KOPT-K1 (cell line): ENCODE results near the gene FASN.

ENCODE experiments used
- H3K27ac ChIP-seq: fragments of 200-600 bp; sonication (generic); 2 replicates; pipeline ENCODE4 v1.5.1; 2016; ENCODE audit warnings: antibody characterized with exemption, mild to moderate bottlenecking, low read depth, low read length; ENCODE audit not compliant: poor library complexity, severe bottlenecking
- H3K36me3 ChIP-seq: fragments of 200-600 bp; sonication (generic); 2 replicates; pipeline ENCODE4 v1.5.1; 2017; ENCODE audit warnings: antibody characterized with exemption, mild to moderate bottlenecking, low read length, moderate library complexity; ENCODE audit not compliant: insufficient read depth
- H3K9me3 ChIP-seq: fragments of 200-600 bp; sonication (generic); 2 replicates; pipeline ENCODE4 v1.5.1; 2017; ENCODE audit warnings: antibody characterized with exemption, low read length, mild to moderate bottlenecking; ENCODE audit not compliant: insufficient read depth, poor library complexity, severe bottlenecking

FASN gene

GRCh38 chr17:82108961-82109475 is 11.0 kb upstream of the FASN start:
- H3K27ac ChIP-seq, result no peak overlapping the region
- no peaks in the 10 kb centered on the region for H3K36me3 ChIP-seq

GRCh38 chr17:82108496-82108945 is 10.5 kb upstream of the FASN start:
- Histone ChIP-seq H3K27ac (no peak overlapping the region), H3K9me3 (no peaks in the 10 kb centered on the region), H3K36me3 (no peaks in the 10 kb centered on the region)

More at GRCh38 chr17:82108961-82109475, 11.0 kb upstream of the FASN start:
- no peaks in the 10 kb centered on the region for H3K9me3 ChIP-seq

GRCh38 chr17:82108038-82108437 is 10.0 kb upstream of the FASN start:
- Histone ChIP-seq H3K36me3 (no peaks in the 10 kb centered on the region), H3K27ac (no peak overlapping the region), H3K9me3 (no peaks in the 10 kb centered on the region)

- Histone ChIP-seq H3K9me3 (no peaks in the 10 kb centered on the region), H3K36me3 (no peaks in the 10 kb centered on the region), H3K27ac (peak overlapping the region; percentile 89)
Observed at GRCh38 chr17:82107341-82107860, 9.4 kb upstream of the FASN start.

- Histone ChIP-seq H3K27ac (peak overlapping the region; percentile 89), H3K36me3 (no peaks in the 10 kb centered on the region), H3K9me3 (no peaks in the 10 kb centered on the region)
Observed at GRCh38 chr17:82106688-82107305, 8.8 kb upstream of the FASN start.

- Histone ChIP-seq H3K36me3 (no peaks in the 10 kb centered on the region), H3K27ac (peak overlapping the region; percentile 89), H3K9me3 (no peaks in the 10 kb centered on the region)
Observed at GRCh38 chr17:82105882-82106687, 8.0 kb upstream of the FASN start.

- H3K27ac ChIP-seq, result peak overlapping the region; percentile 89
- no peaks in the 10 kb centered on the region for H3K9me3 ChIP-seq
Observed at GRCh38 chr17:82105417-82105881, 7.4 kb upstream of the FASN start.

GRCh38 chr17:82104797-82105416 is 6.9 kb upstream of the FASN start:
- Histone ChIP-seq H3K9me3 (no peaks in the 10 kb centered on the region), H3K36me3 (no peaks in the 10 kb centered on the region), H3K27ac (peak overlapping the region; percentile 89)

More at GRCh38 chr17:82105417-82105881, 7.4 kb upstream of the FASN start:
- H3K36me3 ChIP-seq, result no peaks in the 10 kb centered on the region

GRCh38 chr17:82103553-82104451 is 5.8 kb upstream of the FASN start:
- H3K27ac ChIP-seq, result no peak overlapping the region

GRCh38 chr17:82101767-82102679 is 4.0 kb upstream of the FASN start:
- Histone ChIP-seq H3K36me3 (0 out of 2 replicates have a peak, but pooled peaks cover 2% of the 10 kb centered on the region), H3K9me3 (no peaks in the 10 kb centered on the region), H3K27ac (peak overlapping the region; percentile 95)

More at GRCh38 chr17:82103553-82104451, 5.8 kb upstream of the FASN start:
- H3K9me3 ChIP-seq, result no peaks in the 10 kb centered on the region
- H3K36me3 ChIP-seq, result no peaks in the 10 kb centered on the region

GRCh38 chr17:82101301-82101715 is 3.3 kb upstream of the FASN start:
- peak overlapping the region; percentile 95 for H3K27ac ChIP-seq

GRCh38 chr17:82100502-82101298 is 2.7 kb upstream of the FASN start:
- Histone ChIP-seq H3K36me3 (peaks cover 15% of the 10 kb centered on the region), H3K9me3 (no peaks in the 10 kb centered on the region), H3K27ac (peak overlapping the region; percentile 95)

More at GRCh38 chr17:82101301-82101715, 3.3 kb upstream of the FASN start:
- Histone ChIP-seq H3K36me3 (peaks cover 9% of the 10 kb centered on the region), H3K9me3 (no peaks in the 10 kb centered on the region)
